ENCODE results near the gene NTSR2. TPM values are rescaled to one million over a fixed set of nuclear protein-coding genes. Genes with fewer than 3 reads are reported as not detected.

The NTSR2 gene
- total RNA-seq, 1 experiment from 2014 or later = not detected

GRCh38 chr2:11699686-11700670, 30.0 kb upstream of the NTSR2 start:
- DNase-seq = no peak
- CTCF ChIA-PET = no interaction called here
- Mint-ChIP-seq H3K4me3 (ENCODE audit: low read depth, unreplicated experiment) (no peak overlapping the region), H3K4me1 (ENCODE audit: low read depth, unreplicated experiment) (peaks cover 24% of the 10 kb centered on the region), H3K9me3 (ENCODE audit: low read depth, unreplicated experiment) (no peaks in the 10 kb centered on the region), H3K27ac (ENCODE audit: unreplicated experiment) (no peak overlapping the region), H3K27me3 (ENCODE audit: unreplicated experiment) (no peaks in the 10 kb centered on the region), H3K36me3 (ENCODE audit: insufficient read depth, unreplicated experiment) (peaks cover 3% of the 10 kb centered on the region)
- BruUV-seq (replicated peaks) = no TSS peak
- no peak for TF ChIP-seq CTCF (IDR thresholded peaks at IDR 0.05; ENCODE audit: unreplicated experiment)
- intact Hi-C loops (cut with micrococcal nuclease; ENCODE audit: unreplicated experiment) = no loop called here

- no peak for TF ChIP-seq CTCF (IDR thresholded peaks at IDR 0.05; ENCODE audit: unreplicated experiment)
- H3K27me3 Mint-ChIP-seq (ENCODE audit: unreplicated experiment) = no peaks in the 10 kb centered on the region
- no peak overlapping the region for H3K4me3 Mint-ChIP-seq (ENCODE audit: low read depth, unreplicated experiment)
- H3K36me3 Mint-ChIP-seq (ENCODE audit: insufficient read depth, unreplicated experiment) = peaks cover 4% of the 10 kb centered on the region
- BruUV-seq (replicated peaks) = no TSS peak
- CTCF ChIA-PET = interaction anchor here (0.7 to 2.7 kb wide), 4 partner anchors 10 to 46 kb away, joined by 3 to 9 read pairs (median 4); no protein-coding TSS in a partner anchor
- no peak for DNase-seq
- peaks cover 15% of the 10 kb centered on the region for H3K4me1 Mint-ChIP-seq (ENCODE audit: low read depth, unreplicated experiment)
- H3K9me3 Mint-ChIP-seq (ENCODE audit: low read depth, unreplicated experiment) = no peaks in the 10 kb centered on the region
- intact Hi-C loops (cut with micrococcal nuclease; ENCODE audit: unreplicated experiment) = no loop called here
- H3K27ac Mint-ChIP-seq (ENCODE audit: unreplicated experiment) = no peak overlapping the region
These were observed 28.3 kb upstream of the NTSR2 start for GRCh38 chr2:11698009-11698922.

GRCh38 chr2:11697103-11697871, 27.3 kb upstream of the NTSR2 start:
- H3K9me3 Mint-ChIP-seq (ENCODE audit: low read depth, unreplicated experiment) = no peaks in the 10 kb centered on the region
- CTCF ChIA-PET = interaction anchor here (0.5 to 2.7 kb wide), 5 partner anchors 9 to 362 kb away, joined by 3 to 9 read pairs (median 5); no protein-coding TSS in a partner anchor
- H3K36me3 Mint-ChIP-seq (ENCODE audit: insufficient read depth, unreplicated experiment) = peaks cover 4% of the 10 kb centered on the region
- H3K27me3 Mint-ChIP-seq (ENCODE audit: unreplicated experiment) = no peaks in the 10 kb centered on the region
- H3K4me1 Mint-ChIP-seq (ENCODE audit: low read depth, unreplicated experiment) = peaks cover 14% of the 10 kb centered on the region
- TF ChIP-seq CTCF (IDR thresholded peaks at IDR 0.05; ENCODE audit: unreplicated experiment) = no peak
- no peak overlapping the region for H3K4me3 Mint-ChIP-seq (ENCODE audit: low read depth, unreplicated experiment)
- intact Hi-C loops (cut with micrococcal nuclease; ENCODE audit: unreplicated experiment) = no loop called here
- DNase-seq = peak; percentile 34
- H3K27ac Mint-ChIP-seq (ENCODE audit: unreplicated experiment) = no peak overlapping the region
- no TSS peak for BruUV-seq (replicated peaks)

GRCh38 chr2:11696736-11697102, 26.7 kb upstream of the NTSR2 start:
- CTCF ChIA-PET = interaction anchor here (0.9 to 2.7 kb wide), 4 partner anchors 9 to 83 kb away, joined by 3 to 9 read pairs (median 6); no protein-coding TSS in a partner anchor
- intact Hi-C loops (cut with micrococcal nuclease; ENCODE audit: unreplicated experiment) = no loop called here
- H3K4me1 Mint-ChIP-seq (ENCODE audit: low read depth, unreplicated experiment) = peaks cover 14% of the 10 kb centered on the region
- DNase-seq = no peak
- H3K9me3 Mint-ChIP-seq (ENCODE audit: low read depth, unreplicated experiment) = no peaks in the 10 kb centered on the region
- BruUV-seq (replicated peaks) = no TSS peak
- peaks cover 4% of the 10 kb centered on the region for H3K36me3 Mint-ChIP-seq (ENCODE audit: insufficient read depth, unreplicated experiment)
- H3K27me3 Mint-ChIP-seq (ENCODE audit: unreplicated experiment) = no peaks in the 10 kb centered on the region
- TF ChIP-seq CTCF (IDR thresholded peaks at IDR 0.05; ENCODE audit: unreplicated experiment) = no peak
- no peak overlapping the region for H3K27ac Mint-ChIP-seq (ENCODE audit: unreplicated experiment)
- H3K4me3 Mint-ChIP-seq (ENCODE audit: low read depth, unreplicated experiment) = no peak overlapping the region
